Stimulated activated CD8-positive, alpha-beta memory T cell treated with anti-CD3 and anti-CD28 coated beads, Interleukin-15, amount 100 ng/mL, for 48 hours (primary cell): ENCODE results near the gene SLC25A43.

Experiments
- DNase-seq, 2 donors: peaks; one replicate each; pipeline ENCODE4 v3.0.0-alpha.2; 2020; ENCODE audit warnings: low read depth in 2 of 2

SLC25A43 gene

DNA sequence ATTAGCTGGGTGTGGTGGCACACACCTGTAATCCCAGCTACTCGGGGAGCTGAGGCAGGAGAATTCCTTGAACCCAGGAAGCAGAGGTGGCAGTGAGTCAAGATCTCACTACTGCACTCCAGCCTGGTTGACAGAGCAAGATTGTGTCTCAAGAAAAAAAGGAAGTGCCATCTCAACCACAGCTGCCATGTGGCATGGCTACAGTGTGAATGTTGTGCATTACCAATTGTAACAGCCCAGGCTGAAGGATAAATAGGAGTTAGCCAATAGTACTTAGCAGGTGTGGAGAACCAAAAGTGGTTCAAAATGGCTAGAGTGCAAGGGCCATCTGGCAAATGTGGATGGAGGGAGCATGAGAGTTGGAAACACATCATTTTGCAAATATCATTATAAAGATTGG lies 98.0 kb downstream of the SLC25A43 start:
- no peak for DNase-seq

DNA sequence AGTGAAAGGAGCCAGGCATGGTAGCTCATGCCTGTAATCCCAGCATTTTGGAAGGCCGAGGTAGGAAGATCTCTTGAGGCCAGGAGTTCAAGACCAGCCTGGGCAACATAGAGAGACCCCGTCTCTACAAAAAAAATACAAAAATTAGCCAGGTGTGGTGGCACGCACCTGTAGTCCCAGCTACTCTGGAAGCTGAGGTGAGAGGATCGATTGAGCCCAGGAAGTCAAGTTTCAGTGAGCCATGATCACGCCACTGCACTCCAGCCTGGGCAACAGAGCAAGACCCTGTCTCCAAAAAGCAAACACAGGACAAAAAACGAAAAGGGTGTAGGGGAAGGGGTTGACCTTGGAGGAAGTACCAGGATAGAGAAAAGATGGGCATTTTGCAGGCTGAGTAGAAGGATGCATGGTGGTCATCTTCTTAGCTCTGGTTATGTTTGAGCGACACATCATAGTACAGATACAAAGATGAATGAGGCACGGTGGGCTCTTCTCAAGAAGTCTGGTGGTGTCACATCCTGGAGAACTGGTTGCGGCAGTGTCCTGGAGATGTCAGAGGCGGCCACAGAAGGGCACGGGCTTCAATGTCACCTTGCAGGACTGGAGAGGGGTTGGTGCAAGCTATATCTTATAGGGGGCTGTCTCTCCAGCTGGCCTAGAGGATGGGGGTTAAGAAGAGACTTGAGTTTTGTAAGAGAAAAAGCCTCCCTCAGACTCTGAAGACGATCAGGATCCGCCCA lies 101.1 kb downstream of the SLC25A43 start:
- no peak for DNase-seq

DNA sequence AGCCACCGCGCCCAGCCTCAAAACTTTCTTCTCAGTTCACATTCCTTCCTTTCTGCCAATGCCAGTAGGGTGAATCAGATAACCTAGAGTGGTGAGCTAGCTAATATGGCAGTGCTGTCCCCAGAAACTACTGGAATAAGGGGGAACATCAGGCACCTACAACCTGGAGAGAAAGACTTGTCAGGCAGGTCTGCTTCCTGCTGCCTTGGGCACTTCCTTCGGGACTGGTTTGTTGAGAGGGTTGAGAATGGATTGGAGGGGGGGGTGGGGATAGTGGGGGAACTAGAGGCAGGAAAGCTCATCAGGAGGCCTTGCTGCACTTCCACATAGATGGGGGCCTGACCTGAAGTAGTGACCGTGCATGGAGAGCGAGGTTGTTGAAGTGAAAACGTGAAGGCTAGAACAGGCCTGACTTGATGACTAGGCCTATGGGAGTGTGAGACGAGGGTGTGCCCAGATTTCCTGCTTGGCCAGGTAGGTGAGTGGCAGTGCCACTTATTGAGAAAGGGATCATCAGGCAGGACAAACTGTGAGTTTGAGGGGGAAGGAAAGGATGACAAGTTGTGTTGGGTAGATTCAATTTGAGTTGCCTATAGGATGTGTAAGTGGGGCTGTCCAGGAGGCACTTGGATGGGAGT lies 102.5 kb downstream of the SLC25A43 start:
- no peak for DNase-seq

DNA sequence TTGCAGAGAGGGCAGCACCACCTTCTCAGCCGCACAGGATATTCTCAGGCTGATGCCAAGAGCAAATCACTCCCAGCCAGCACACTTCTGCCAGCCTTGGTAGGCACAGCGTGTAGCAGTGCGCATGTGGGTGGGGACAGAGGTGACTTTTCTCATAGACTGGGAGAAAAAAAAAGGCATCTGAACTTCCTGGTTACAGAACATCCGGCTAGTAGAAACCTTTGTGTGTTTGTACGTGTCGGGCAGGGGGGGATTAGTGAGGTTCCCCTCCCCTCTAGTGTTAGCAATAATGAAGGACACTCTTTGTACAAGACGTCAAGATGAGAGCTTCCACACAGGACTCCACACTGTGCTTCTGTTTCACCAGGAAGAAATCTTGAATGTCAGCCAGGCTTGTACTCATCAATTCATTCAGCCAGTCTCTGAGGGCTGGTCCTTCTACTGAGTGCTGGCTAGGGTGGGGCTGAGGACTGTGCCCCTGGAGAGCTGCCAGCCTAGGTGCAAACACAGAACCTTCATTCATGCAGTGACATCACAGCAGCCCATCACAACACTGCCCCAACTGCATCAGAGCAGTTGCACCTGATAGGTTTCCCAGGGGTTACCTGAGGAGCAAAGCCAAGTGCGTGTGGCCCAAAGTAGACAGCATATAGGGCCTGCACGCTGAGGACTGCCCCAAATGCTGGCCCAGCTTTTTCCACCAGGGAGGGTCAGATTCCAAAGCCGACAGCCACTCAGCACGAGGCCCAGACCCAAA lies 103.8 kb downstream of the SLC25A43 start:
- DNase-seq = no peak

DNA sequence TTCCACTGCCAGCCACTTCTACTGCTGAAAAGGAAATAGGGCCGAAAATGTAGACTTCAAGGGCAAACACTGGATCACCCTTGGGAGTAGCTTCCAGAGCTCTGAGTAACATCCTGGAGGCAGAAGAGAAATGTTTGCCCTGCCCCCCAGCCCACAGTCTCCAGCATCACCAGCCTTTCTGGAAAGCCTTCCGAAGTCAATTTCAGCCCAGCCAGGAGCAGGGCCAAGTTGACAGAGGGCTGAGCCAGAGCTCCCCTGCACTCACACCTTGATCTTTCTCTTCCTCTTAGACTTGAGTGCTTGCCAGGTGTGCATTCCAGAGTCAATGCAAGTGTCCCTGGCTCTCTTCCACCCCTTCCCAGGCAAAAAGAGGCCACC lies 104.3 kb downstream of the SLC25A43 start:
- no peak for DNase-seq
